Skeletal muscle cell (primary cell): ENCODE results near the gene TMEM236.

Source experiments
- DNase-seq: peaks from one replicate; pipeline ENCODE4 v3.0.0-alpha.2; 2010; ENCODE audit warnings: low read depth
- H3K4me3 ChIP-seq: 2 replicates; pipeline ENCODE4 v1.5.1; 2011; ENCODE audit warnings: low read depth, mild to moderate bottlenecking, control low read depth, low read length, moderate library complexity

Gene TMEM236

DNA sequence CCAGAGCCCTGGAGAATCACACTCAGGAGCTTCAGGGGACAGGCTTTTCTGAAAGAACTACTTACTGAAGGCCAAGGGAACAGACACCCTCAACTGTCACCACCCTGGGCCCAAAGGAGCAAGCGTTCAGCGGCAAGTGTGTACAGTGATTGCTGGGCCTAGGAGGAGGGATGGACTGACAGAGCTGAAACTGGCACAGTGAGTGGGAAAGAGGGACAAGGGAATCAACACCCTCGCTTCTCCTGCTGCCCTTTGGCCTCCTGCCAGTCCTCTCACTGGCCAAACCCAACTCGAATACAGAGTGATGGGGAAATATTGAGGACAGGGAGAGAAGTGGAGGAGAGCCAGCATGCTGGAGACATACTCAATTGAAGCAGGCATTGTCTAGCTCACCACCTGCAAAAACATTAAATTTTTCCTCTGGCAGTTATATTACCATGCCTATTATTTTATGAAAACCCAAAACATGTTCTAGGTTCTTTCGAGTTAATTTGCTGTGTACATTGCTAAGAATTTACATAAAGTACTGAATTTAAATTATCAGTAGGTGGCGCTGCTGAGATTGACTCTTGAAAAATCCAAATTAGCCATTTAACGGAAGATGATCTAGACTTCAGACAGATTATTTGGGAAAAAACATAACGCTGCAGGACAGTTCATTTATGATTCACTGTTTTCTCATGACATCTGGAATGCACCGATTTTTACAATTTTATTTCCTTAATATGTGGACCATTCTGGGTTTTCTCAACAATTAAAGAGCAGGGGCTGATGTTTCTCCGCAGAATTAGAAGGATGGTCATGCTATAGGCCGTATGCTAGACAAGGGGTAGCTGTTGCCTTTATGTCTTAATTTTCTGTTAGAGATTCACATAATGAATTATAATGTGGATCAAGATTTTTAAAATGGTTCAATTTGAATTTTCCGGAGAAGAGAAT is 14.7 kb upstream of the TMEM236 start:
- H3K4me3 ChIP-seq, result no peak overlapping the region
- peak; percentile 3 for DNase-seq

DNA sequence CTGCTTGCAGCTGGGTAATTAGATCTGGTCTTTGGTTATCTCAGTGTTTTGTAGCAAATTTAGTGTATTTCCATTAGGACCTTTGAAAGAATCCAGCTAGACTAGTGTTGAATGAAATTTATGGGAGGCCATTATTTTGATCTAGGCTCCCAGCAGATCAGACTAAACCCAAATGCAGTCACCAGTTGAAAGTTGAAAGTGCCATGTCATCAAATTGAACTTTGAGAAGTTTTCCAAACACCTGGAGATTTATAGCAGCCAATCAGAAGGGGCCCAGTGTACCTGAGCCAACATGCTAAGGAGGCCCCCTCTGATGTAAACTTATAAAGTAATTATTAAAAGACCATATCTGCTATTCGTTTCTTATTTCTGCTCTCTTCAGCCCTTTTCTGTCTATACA is 11.3 kb upstream of the TMEM236 start:
- no peak for DNase-seq
- H3K4me3 ChIP-seq, result no peak overlapping the region

DNA sequence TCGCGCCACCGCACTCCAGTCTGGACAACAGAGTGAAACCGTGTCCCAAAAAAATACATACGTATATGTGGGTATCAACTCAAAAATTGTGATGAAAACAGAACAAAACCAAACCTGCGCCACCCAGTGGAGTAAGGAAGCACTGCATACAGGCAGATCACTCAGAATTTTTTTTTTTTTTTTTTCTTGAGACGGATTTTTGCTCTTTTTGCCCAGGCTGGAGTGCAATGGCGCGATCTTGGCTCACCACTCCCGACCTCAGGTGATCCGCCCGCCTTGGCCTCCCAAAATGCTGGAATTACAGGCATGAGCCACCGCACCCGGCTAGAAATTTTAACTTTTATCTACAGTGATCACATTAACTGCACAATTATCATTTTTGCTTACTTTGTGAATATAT is 9.1 kb upstream of the TMEM236 start:
- DNase-seq, result peak; percentile 2
- H3K4me3 ChIP-seq, result no peak overlapping the region

DNA sequence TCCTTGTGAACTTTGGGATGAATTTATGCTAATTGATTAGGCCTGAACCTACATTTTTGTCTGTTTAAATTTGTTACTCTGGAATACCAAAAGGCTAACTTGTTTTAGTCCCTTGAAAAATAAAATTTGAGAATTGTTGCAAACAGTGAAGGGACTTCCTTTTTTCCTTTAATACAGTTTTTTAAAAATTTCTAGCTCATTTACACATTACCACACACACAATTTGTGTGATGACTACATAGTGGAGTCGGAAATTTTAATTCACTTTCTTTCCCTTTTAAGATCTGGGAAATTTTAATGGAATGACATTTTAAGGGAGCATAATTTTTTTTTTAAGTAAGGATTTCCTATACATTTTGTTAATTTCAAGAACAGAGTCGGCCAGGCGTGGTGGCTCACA is 8.6 kb upstream of the TMEM236 start:
- no peak for DNase-seq
- H3K4me3 ChIP-seq, result no peak overlapping the region

- H3K4me3 ChIP-seq, result no peak overlapping the region
- peak; percentile 20 for DNase-seq
Measured at GRCh38 chr10:17744341-17744861, 7.6 kb upstream of the TMEM236 start.

DNA sequence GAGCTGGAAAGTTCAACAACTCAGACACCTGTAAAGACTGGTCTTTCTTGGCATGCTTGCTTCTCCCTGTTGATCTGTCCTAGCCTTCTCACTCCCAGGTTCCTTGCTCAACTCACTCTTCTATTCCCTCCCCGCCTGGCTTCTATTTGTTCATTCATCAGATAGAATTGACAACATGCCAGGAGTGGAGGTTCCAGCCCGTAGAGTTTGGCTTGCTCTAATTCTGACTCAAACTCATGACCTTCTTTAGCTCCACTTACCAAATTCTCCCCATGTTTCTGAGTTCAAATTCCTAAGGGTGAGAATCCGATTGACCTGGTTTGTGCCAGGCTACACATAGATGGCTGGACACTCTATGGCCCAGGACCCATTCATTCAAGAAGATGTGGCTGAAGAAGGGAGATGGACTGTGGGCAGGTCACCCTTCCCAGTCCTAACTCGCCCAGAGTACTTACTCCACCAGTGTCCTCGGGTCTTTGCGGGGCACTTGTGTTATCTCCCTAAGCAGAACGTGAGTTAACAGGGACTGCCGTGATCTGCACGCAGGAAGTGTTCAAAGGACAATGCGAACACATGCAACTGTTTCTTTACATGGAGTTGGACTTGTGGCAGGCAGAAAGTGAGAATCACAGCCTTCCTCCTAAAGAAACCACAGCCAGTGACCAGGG is 4.0 kb upstream of the TMEM236 start:
- peak; percentile 16 for DNase-seq
- no peak overlapping the region for H3K4me3 ChIP-seq

DNA sequence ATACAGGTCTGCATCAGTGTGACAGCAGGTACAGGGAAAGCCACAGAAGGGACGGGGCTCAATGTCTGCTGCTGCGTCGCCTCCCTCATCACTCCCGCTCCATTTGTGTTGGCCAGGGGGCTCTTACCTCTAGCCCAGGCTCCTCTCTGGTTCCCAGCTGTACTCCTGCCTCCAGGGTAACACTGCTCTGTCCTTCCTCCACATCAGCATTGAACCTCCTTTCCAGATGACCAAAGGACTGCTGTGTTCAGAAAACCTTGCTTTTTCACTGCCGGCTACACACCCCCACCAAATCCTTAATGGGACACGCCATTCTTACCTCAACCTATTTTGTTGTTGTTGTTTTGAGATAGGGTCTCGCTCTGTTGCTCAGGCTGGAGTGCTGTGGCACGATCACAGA is 2.1 kb upstream of the TMEM236 start:
- no peak overlapping the region for H3K4me3 ChIP-seq
- no peak for DNase-seq

GRCh38 chr10:17756557-17757217 is 4.7 kb downstream of the TMEM236 start:
- H3K4me3 ChIP-seq, result no peak overlapping the region
- peak; percentile 4 for DNase-seq

DNA sequence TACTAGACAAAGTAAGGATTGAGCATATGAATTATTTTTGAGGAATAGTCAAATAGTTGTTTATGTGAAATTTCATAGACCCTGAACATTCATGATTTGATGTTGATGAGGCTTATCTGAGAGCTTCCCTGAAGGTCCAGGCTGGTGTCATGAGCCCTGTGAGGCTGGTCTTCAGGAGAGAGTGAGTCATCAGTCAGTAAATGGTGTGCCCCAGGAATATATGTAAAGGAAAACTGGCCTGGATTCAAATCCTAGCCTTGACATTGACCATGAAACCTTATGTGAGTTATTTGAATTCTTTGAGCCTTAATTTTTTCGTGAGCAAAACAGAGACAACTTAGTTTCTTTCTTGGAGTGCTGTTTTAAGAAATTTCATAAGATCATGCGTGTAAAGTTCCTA is 6.2 kb downstream of the TMEM236 start:
- DNase-seq, result no peak
- no peak overlapping the region for H3K4me3 ChIP-seq

DNA sequence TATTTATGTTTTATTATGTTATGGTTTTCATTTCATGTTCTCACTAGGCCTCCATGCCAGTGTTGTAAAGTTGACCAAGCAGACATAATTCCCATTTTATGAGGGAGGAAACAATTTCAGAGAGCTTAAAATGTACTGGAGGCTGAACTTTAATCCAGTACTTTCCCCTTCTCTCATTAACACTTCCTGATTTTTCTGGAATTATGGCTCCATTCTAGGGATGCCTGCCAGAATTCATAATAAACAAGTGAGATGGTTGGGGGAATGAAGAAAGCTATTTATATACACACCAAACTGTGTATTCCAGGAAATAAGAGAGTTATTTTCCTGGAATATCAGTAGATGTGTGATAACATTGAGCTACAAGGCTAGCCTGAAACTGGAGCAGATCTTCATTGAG is 6.9 kb downstream of the TMEM236 start:
- no peak for DNase-seq
- no peak overlapping the region for H3K4me3 ChIP-seq

DNA sequence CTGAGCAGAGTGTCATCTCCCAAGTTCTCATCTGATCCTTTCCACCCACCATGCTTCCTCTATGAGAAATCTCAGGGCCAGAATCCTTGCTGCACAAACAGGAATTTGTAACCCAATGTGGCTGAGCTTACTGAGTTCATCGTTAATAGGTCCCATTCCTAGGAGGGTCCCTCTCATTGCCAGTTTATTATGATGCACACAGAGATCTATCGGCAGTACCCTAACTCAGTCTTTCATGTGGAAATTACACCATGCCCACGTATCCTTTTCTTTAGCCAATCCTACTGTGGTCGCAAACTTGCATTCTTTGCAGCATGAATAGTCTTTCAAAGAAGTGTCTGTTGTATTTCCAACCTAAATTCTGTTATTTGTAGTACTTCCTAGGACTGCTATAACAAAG is 12.1 kb downstream of the TMEM236 start:
- H3K4me3 ChIP-seq, result no peak overlapping the region
- DNase-seq, result no peak

DNA sequence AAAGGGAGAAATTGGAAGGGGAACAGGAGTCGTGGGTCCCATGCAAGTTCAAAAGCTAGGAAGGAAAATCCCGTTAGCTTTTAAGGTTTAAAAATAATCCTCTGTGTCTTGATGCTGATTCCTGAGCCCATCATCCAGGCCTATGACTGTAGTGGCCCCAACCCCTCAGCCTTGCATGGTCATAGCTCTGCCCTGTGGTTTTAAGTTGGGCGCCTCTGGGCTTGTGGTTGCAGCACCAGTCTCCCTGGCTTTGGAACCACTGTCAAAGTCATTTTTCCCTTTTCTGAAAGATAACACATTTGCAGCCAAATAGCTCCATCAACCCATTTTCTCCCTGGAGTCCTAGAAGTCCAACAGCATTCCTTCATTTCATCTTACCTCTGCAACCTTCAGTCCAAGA is 13.6 kb downstream of the TMEM236 start:
- DNase-seq, result no peak
- H3K4me3 ChIP-seq, result no peak overlapping the region

GRCh38 chr10:17766731-17767130 is 14.7 kb downstream of the TMEM236 start:
- no peak overlapping the region for H3K4me3 ChIP-seq
- DNase-seq, result no peak

DNA sequence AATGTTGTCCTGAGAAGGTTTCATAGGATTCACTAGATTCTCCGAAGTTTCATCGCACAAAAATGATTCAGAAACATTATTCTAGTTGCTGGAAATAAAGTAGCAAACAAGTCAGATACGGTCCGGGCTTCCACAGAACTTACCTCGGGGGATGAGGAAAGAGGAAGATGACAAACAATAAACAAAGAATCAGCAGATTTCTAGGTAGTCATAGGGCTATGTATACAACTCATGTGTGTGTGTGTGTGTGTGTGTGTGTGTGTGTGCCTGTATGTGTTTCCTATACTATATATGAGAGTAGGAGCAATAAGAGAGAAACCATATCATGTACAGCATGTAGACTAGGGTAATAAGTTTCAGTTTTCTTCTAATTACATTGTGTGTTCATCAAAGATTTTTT is 16.5 kb downstream of the TMEM236 start:
- no peak for DNase-seq
- H3K4me3 ChIP-seq, result no peak overlapping the region

GRCh38 chr10:17768957-17769356 is 17.0 kb downstream of the TMEM236 start:
- H3K4me3 ChIP-seq, result no peak overlapping the region
- no peak for DNase-seq

DNA sequence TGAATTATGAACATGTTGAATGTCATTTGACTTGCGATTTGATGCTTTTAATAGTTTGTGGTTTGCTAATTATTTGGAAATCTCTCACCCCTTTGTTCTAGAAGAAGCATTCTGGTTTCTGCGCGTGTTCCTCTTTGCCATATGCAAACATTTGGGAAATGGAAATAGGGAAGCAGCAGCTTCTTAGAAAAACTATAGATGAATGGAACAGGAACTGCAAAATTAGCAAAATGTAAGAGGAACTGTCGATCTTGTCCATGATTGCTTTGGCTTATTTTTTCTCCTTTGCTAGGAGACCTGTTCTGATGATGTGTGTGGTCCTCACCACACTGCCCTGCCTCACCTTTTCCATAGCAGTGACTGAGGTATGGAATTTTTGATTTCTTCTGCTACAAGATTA is 19.0 kb downstream of the TMEM236 start:
- no peak overlapping the region for H3K4me3 ChIP-seq
- DNase-seq, result no peak

GRCh38 chr10:17779784-17780183 is 27.8 kb downstream of the TMEM236 start:
- no peak for DNase-seq
- H3K4me3 ChIP-seq, result no peak overlapping the region

GRCh38 chr10:17780727-17781126 is 28.7 kb downstream of the TMEM236 start:
- DNase-seq, result no peak
- no peak overlapping the region for H3K4me3 ChIP-seq

GRCh38 chr10:17781856-17782255 is 29.9 kb downstream of the TMEM236 start:
- H3K4me3 ChIP-seq, result no peak overlapping the region
- no peak for DNase-seq
